K562 (cell line): Measurements from ENCODE around the gene OXNAD1. TPM values are rescaled to one million over a fixed set of nuclear protein-coding genes. Genes with fewer than 3 reads are reported as not detected.

Source experiments
- ATAC-seq: fragments of 200-7000 bp; cut with Tn5 transposase; 3 replicates; pipeline ENCODE4 v1.9.1; 2020; ENCODE audit warnings: moderate library complexity
- BruUV-seq: library from RNA; stranded (reverse); fragments of 400-500 nt; replicated peaks from 2 replicates; lab custom pipeline; 2021; lab: Mats Ljungman, UMichigan
- CTCF ChIA-PET: fragments of 300-600 bp; formaldehyde crosslinking; extraction: SDS; loops from one replicate; lab custom pipeline; 2021; ENCODE audit warnings: low intra/inter-chr PET ratio; lab: Yijun Ruan, JAX
- POLR2A ChIA-PET: fragments of 300-600, 350-650 bp; sonication (Branson Sonifier 250); formaldehyde crosslinking; extraction: SDS; loops from one replicate; lab custom pipeline; 2021; ENCODE audit warnings: antibody characterized with exemption, inconsistent platforms; lab: Yijun Ruan, JAX
- DNase-seq, 4 experiments: peaks; one replicate each; pipeline versions ENCODE4 v3.0.0 to v3.0.0-alpha.2; 2011 to 2018; ENCODE audit warnings: low spot score in 3 of 4, mixed read lengths in 3 of 4; ENCODE audit errors: extremely low read depth in 1 of 4
- FAIRE-seq: peaks from 2 replicates; lab custom pipeline; 2011; peaks lifted over from hg19 to GRCh38; lab: Jason Lieb, UNC
- H2AFZ ChIP-seq: 2 replicates; pipeline ENCODE4 v1.6.0; 2011; ENCODE audit warnings: low read depth, low read length, control low read depth, inconsistent platforms
- H3K27ac ChIP-seq: fragments of 200-600 bp; 3 replicates; pipeline ENCODE4 v1.8.0; 2011; ENCODE audit warnings: low read depth, mild to moderate bottlenecking, control low read depth, inconsistent platforms, low read length, moderate library complexity, mixed read lengths; ENCODE audit errors: extremely low read depth
- H3K27me3 ChIP-seq, 2 experiments: fragments of 300-600 bp in 1 of 2; 2 replicates in 1 of 2; 3 replicates in 1 of 2; pipeline versions ENCODE4 v1.6.0 to v1.8.0; 2011; ENCODE audit warnings: inconsistent platforms in 2 of 2, low read length in 2 of 2, mild to moderate bottlenecking in 1 of 2, mixed read lengths in 1 of 2, moderate library complexity in 1 of 2; ENCODE audit not compliant: control insufficient read depth in 2 of 2, insufficient read depth in 2 of 2
- H3K36me3 ChIP-seq: fragments of 300-600 bp; 3 replicates; pipeline ENCODE4 v1.8.0; 2011; ENCODE audit warnings: mild to moderate bottlenecking, low read length, inconsistent platforms; ENCODE audit not compliant: control insufficient read depth, insufficient read depth
- H3K4me1 ChIP-seq, 2 experiments: fragments of 200-600 bp in 1 of 2; replicated peaks in 1 of 2; 2 replicates in 1 of 2; 3 replicates in 1 of 2; pipeline versions ENCODE4 v1.5.1 to v1.8.0; 2011; ENCODE audit warnings: inconsistent platforms in 2 of 2, low read length in 2 of 2, mild to moderate bottlenecking in 1 of 2, mixed read lengths in 1 of 2, moderate library complexity in 1 of 2; ENCODE audit not compliant: control insufficient read depth in 2 of 2, insufficient read depth in 2 of 2
- H3K4me2 ChIP-seq: 2 replicates; pipeline ENCODE4 v1.6.1; 2011; ENCODE audit warnings: low read length, control low read depth, inconsistent platforms, mixed read lengths; ENCODE audit not compliant: insufficient read depth
- H3K4me3 ChIP-seq: fragments of 200-600 bp; sonication (generic), shearing (Covaris generic); 2 replicates; pipeline ENCODE4 v1.5.1; 2016; ENCODE audit warnings: control low read depth, inconsistent platforms
- H3K79me2 ChIP-seq: fragments of 200-600 bp; 3 replicates; pipeline ENCODE4 v1.8.0; 2011; ENCODE audit warnings: low read length, inconsistent platforms; ENCODE audit not compliant: control insufficient read depth, insufficient read depth
- H3K9ac ChIP-seq, 2 experiments: 2 replicates each; pipeline versions ENCODE4 v1.6.0 to v1.6.1; 2011; ENCODE audit warnings: low read depth in 2 of 2, low read length in 2 of 2, control low read depth in 1 of 2, inconsistent platforms in 1 of 2, mild to moderate bottlenecking in 1 of 2, mixed read lengths in 1 of 2; ENCODE audit not compliant: insufficient read depth in 1 of 2
- H3K9me1 ChIP-seq: one replicate; pipeline ENCODE4 v1.6.0; 2011; ENCODE audit warnings: inconsistent platforms, mild to moderate bottlenecking, low read length, moderate library complexity; ENCODE audit not compliant: control insufficient read depth, insufficient read depth
- H3K9me3 ChIP-seq: replicated peaks from 2 replicates; pipeline ENCODE4 v1.5.1; 2011; ENCODE audit warnings: low read depth, low read length, inconsistent platforms; ENCODE audit not compliant: control insufficient read depth, insufficient read depth
- H4K20me1 ChIP-seq: replicated peaks from 2 replicates; pipeline ENCODE4 v1.6.1; 2011; ENCODE audit warnings: low read length, inconsistent platforms, mixed read lengths; ENCODE audit not compliant: control insufficient read depth, insufficient read depth
- BCOR ChIP-seq: fragments of 450-650 bp; IDR thresholded peaks from 2 replicates; pipeline ENCODE4 v1.6.1; 2016
- BRCA1 ChIP-seq, 2 experiments: fragments of 450-650 bp in 1 of 2; sonication (generic) in 1 of 2; formaldehyde crosslinking in 1 of 2; IDR thresholded peaks; 2 replicates each; pipeline versions ENCODE4 v1.5.0 to v1.6.1; 2017 to 2020; ENCODE audit warnings: mild to moderate bottlenecking in 1 of 2, missing genetic modification reagents in 1 of 2
- CC2D1A ChIP-seq: fragments of 450-650 bp; IDR thresholded peaks from 2 replicates; pipeline ENCODE4 v1.6.1; 2017; ENCODE audit warnings: mild to moderate bottlenecking
- CTBP1 ChIP-seq: fragments of 450-650 bp; IDR thresholded peaks from 2 replicates; pipeline ENCODE4 v1.6.1; 2016; ENCODE audit warnings: borderline replicate concordance
- E2F6 ChIP-seq, 2 experiments: IDR thresholded peaks; 2 replicates each; pipeline ENCODE4 v1.6.1; 2011; ENCODE audit warnings: borderline replicate concordance in 1 of 2, control low read depth in 1 of 2, low read depth in 1 of 2, low read length in 1 of 2, mild to moderate bottlenecking in 1 of 2, mixed read lengths in 1 of 2, moderate library complexity in 1 of 2; ENCODE audit not compliant: insufficient read depth in 1 of 2, insufficient read length in 1 of 2, poor library complexity in 1 of 2, severe bottlenecking in 1 of 2; ENCODE audit errors: extremely low read depth in 1 of 2
- HDAC1 ChIP-seq, 2 experiments: fragments of 450-650 bp; IDR thresholded peaks; 2 replicates each; pipeline ENCODE4 v1.6.1; 2016 to 2017; ENCODE audit warnings: inconsistent platforms in 1 of 2, mild to moderate bottlenecking in 1 of 2, moderate library complexity in 1 of 2
- MECOM ChIP-seq: fragments of 250-450 bp; sonication (Bioruptor Pico); IDR thresholded peaks from 2 replicates; pipeline ENCODE4 v1.8.0; 2022; ENCODE audit warnings: inconsistent platforms
- MLLT1 ChIP-seq, 2 experiments: fragments of 450-650 bp; IDR thresholded peaks; 2 replicates each; pipeline ENCODE4 v1.6.1; 2016
- NFIC ChIP-seq: fragments of 450-650 bp; IDR thresholded peaks from 2 replicates; pipeline ENCODE4 v1.6.1; 2017; ENCODE audit warnings: mild to moderate bottlenecking, inconsistent platforms
- PKNOX1 ChIP-seq: fragments of 450-650 bp; IDR thresholded peaks from 2 replicates; pipeline ENCODE4 v1.6.1; 2016
- PTTG1 ChIP-seq: fragments of 450-650 bp; IDR thresholded peaks from 2 replicates; pipeline ENCODE4 v1.6.1; 2016; ENCODE audit warnings: low read depth, mild to moderate bottlenecking, missing genetic modification characterization, missing compliant biosample characterization
- RFX7 ChIP-seq: fragments of 250-450 bp; sonication (Bioruptor Pico); IDR thresholded peaks from 2 replicates; pipeline ENCODE4 v1.5.1; 2021; ENCODE audit warnings: mild to moderate bottlenecking
- U2AF1 ChIP-seq: fragments of 200-400 bp; formaldehyde crosslinking; optimal IDR thresholded peaks from 2 replicates; pipeline ENCODE3; 2017; ENCODE audit warnings: mild to moderate bottlenecking, low read depth, low read length, moderate library complexity
- ZNF57 ChIP-seq: fragments of 450-650 bp; formaldehyde crosslinking; IDR thresholded peaks from 2 replicates; pipeline ENCODE4 v1.4.0; 2020; ENCODE audit warnings: mild to moderate bottlenecking, moderate library complexity
- WGBS: fragments of 100-300 bp; shearing (Covaris generic); methylation state at CpG from one replicate; pipeline ENCODE4 v1.1.6; 2016; ENCODE audit warnings: low coverage, mixed read lengths; ENCODE audit not compliant: insufficient coverage; ENCODE audit errors: missing lambda C conversion rate; 5-methylcytosine and 5-hydroxymethylcytosine counted together
- in situ Hi-C: fragments of 300-500 bp; cut with MboI; formaldehyde crosslinking; loops from 4 replicates; pipeline ENCODE4 v1.15.0; 2018; ENCODE audit warnings: inconsistent platforms, mixed read lengths
- intact Hi-C: fragments of 100-400 bp; cut with micrococcal nuclease; formaldehyde crosslinking; loops from 2 replicates; pipeline ENCODE4 v1.14.2; 2022
- polyA plus RNA-seq, 8 experiments: library from polyadenylated mRNA; depleted of rRNA in 4 of 8; stranded (reverse) in 5 of 8; unstranded in 3 of 8; fragments of >200 nt; fragmentation: Nextera tagmentation in 2 of 8; fragmentation: Illumina TruSeq in 1 of 8; extraction: Ambion mirVana in 2 of 8; extraction: Trizol in 1 of 8; gene quantifications; 2 replicates each; pipeline versions ENCODE4 v1.2.1 to v1.2.3, GENCODE V29; 2011 to 2014; ENCODE audit warnings: inconsistent platforms in 1 of 8, missing spikeins in 1 of 8
- total RNA-seq, 7 experiments: library from RNA; depleted of rRNA in 6 of 7; stranded (reverse); fragments of >200 nt in 6 of 7; fragmentation: Illumina TruSeq in 2 of 7; extraction: Trizol in 2 of 7; gene quantifications; 2 replicates each; pipeline versions ENCODE4 v1.2.1 to v1.2.3, GENCODE V29; 2011 to 2021; ENCODE audit warnings: low replicate concordance in 1 of 7

OXNAD1 gene
- total and polyA plus RNA-seq, 9 of the 15 experiments (the other 6 are each of a cell fraction or from before 2014, with no cell fraction given), result 12.8 to 44.4 (median 41.1) TPM

GRCh38 chr3:16284633-16285032, 19.6 kb downstream of the OXNAD1 start:
- Histone ChIP-seq H3K36me3 (peaks cover 95% of the 10 kb centered on the region), H3K27me3 (no peaks in the 10 kb centered on the region), H3K4me3 (no peak overlapping the region), H4K20me1 (no peaks in the 10 kb centered on the region; the same call in 1 of the 2 replicates), H2AFZ (no peak overlapping the region), H3K9me1 (no peaks in the 10 kb centered on the region), H3K9me3 (no peaks in the 10 kb centered on the region), H3K4me1 (peaks cover 2 to 42% of the 10 kb centered on the region in 2 experiments; a peak in 4 of 5 replicates)
- no TSS peak for BruUV-seq
- DNase-seq, result no peak
- no peak for ATAC-seq
- WGBS, result 100% methylated on average over 1 of the region's 1 CpG
- TF ChIP-seq MECOM (CRISPR knock-in tag) (no peak), PKNOX1 (no peak), CC2D1A (no peak), E2F6 (IDR thresholded peaks at IDR 0.05; ENCODE audit: borderline replicate concordance in 1 of 2, extremely low read depth in 1 of 2, insufficient read depth in 1 of 2, insufficient read length in 1 of 2, low read depth in 1 of 2, low read length in 1 of 2, poor library complexity in 1 of 2, severe bottlenecking in 1 of 2) (no peak), PTTG1 (tag) (no peak), BCOR (no peak), MLLT1 (IDR thresholded peaks at IDR 0.05) (no peak), RFX7 (CRISPR knock-in tag) (no peak), CTBP1 (no peak), HDAC1 (IDR thresholded peaks at IDR 0.05) (no peak), ZNF57 (CRISPR knock-in tag) (no peak), NFIC (no peak), BRCA1 (IDR thresholded peaks at IDR 0.05) (no peak), BRCA1 (CRISPR knock-in tag; IDR thresholded peaks at IDR 0.05) (no peak), U2AF1 (no peak)
- TF ChIP-seq, all 486 proteins: peak for 0
- H3K27ac ChIP-seq, result no peak overlapping the region
- in situ Hi-C loops, result loop anchor here (5.0 kb wide), 1 partner anchor 268 kb away; no protein-coding TSS in a partner anchor
- no peak for FAIRE-seq
- ChIA-PET POLR2A (interaction anchor here (0.7 kb wide), 1 partner anchor 253 kb away, joined by 3 read pairs; no protein-coding TSS in a partner anchor), CTCF (no interaction called here)
- peaks cover 8% of the 10 kb centered on the region; the same call in 2 of the 3 replicates for H3K79me2 ChIP-seq
- no peak overlapping the region for H3K4me2 ChIP-seq
- intact Hi-C loops, result no loop called here
- no peak overlapping the region for H3K9ac ChIP-seq
